H9 (cell line): ENCODE data around the gene RNF214. TPM values are rescaled to one million over a fixed set of nuclear protein-coding genes. Genes with fewer than 3 reads are reported as not detected.

Source experiments
- DNase-seq: peaks from one replicate; pipeline ENCODE4 v3.0.0-alpha.2; 2017
- H2AFZ ChIP-seq: one replicate; pipeline ENCODE4 v1.6.1; 2013; ENCODE audit warnings: mild to moderate bottlenecking, low read length, control low read depth, moderate library complexity
- H2AK5ac ChIP-seq: 2 replicates; pipeline ENCODE4 v1.6.1; 2013; ENCODE audit warnings: low read length, control low read depth, mixed read lengths; ENCODE audit not compliant: insufficient read length
- H2BK120ac ChIP-seq: one replicate; pipeline ENCODE4 v1.6.1; 2013; ENCODE audit warnings: low read depth, mild to moderate bottlenecking, low read length, control low read depth, inconsistent platforms; ENCODE audit not compliant: poor library complexity, severe bottlenecking
- H2BK12ac ChIP-seq: 2 replicates; pipeline ENCODE4 v1.6.1; 2013; ENCODE audit warnings: low read length, control low read depth, mixed read lengths, low read depth; ENCODE audit not compliant: insufficient read length
- H2BK15ac ChIP-seq: 2 replicates; pipeline ENCODE4 v1.6.1; 2013; ENCODE audit warnings: low read depth, low read length, control low read depth
- H2BK20ac ChIP-seq: one replicate; pipeline ENCODE4 v1.6.1; 2013; ENCODE audit warnings: low read depth, mild to moderate bottlenecking, low read length, control low read depth, inconsistent platforms; ENCODE audit not compliant: poor library complexity, severe bottlenecking
- H2BK5ac ChIP-seq: 2 replicates; pipeline ENCODE4 v1.6.1; 2013; ENCODE audit warnings: low read length, control low read depth, mixed read lengths; ENCODE audit not compliant: insufficient read length
- H3K14ac ChIP-seq: 2 replicates; pipeline ENCODE4 v1.6.1; 2013; ENCODE audit warnings: low read length, control low read depth; ENCODE audit not compliant: insufficient read depth
- H3K18ac ChIP-seq: 2 replicates; pipeline ENCODE4 v1.6.1; 2013; ENCODE audit warnings: low read depth, mild to moderate bottlenecking, mixed read lengths, low read length, control low read depth; ENCODE audit not compliant: insufficient read length
- H3K23ac ChIP-seq: 2 replicates; pipeline ENCODE4 v1.6.1; 2013; ENCODE audit warnings: low read length, control low read depth, mixed read lengths, low read depth; ENCODE audit not compliant: insufficient read length
- H3K23me2 ChIP-seq: 2 replicates; pipeline ENCODE4 v1.6.1; 2013; ENCODE audit warnings: low read depth, mild to moderate bottlenecking, mixed read lengths, low read length, control low read depth; ENCODE audit not compliant: insufficient read length, poor library complexity, severe bottlenecking
- H3K27ac ChIP-seq: 2 replicates; pipeline ENCODE4 v1.5.1; 2013; ENCODE audit warnings: low read length, control low read depth, mixed read lengths, low read depth; ENCODE audit not compliant: insufficient read length
- H3K27me3 ChIP-seq: 2 replicates; pipeline ENCODE4 v1.6.1; 2013; ENCODE audit warnings: low read length, control low read depth, inconsistent platforms; ENCODE audit not compliant: insufficient read depth
- H3K4ac ChIP-seq: 2 replicates; pipeline ENCODE4 v1.6.1; 2013; ENCODE audit warnings: low read depth, mild to moderate bottlenecking, control low read depth, inconsistent platforms, low read length, moderate library complexity
- H3K4me1 ChIP-seq: 2 replicates; pipeline ENCODE4 v1.6.1; 2013; ENCODE audit warnings: low read length, control low read depth, inconsistent platforms; ENCODE audit not compliant: insufficient read depth
- H3K4me2 ChIP-seq: 2 replicates; pipeline ENCODE4 v1.6.1; 2013; ENCODE audit warnings: low read length, control low read depth, mixed read lengths; ENCODE audit not compliant: insufficient read length, insufficient read depth
- H3K56ac ChIP-seq: 2 replicates; pipeline ENCODE4 v1.6.1; 2013; ENCODE audit warnings: low read depth, mild to moderate bottlenecking, mixed read lengths, low read length, control low read depth; ENCODE audit not compliant: insufficient read length
- H3K79me1 ChIP-seq: 2 replicates; pipeline ENCODE4 v1.6.1; 2013; ENCODE audit warnings: low read depth, mild to moderate bottlenecking, moderate library complexity, low read length, control low read depth, inconsistent platforms; ENCODE audit not compliant: insufficient read depth, poor library complexity, severe bottlenecking
- H3K79me2 ChIP-seq: 2 replicates; pipeline ENCODE4 v1.6.1; 2013; ENCODE audit warnings: low read length, control low read depth, inconsistent platforms; ENCODE audit not compliant: insufficient read depth
- H3K9ac ChIP-seq: 2 replicates; pipeline ENCODE4 v1.6.1; 2013; ENCODE audit warnings: low read length, control low read depth, mixed read lengths; ENCODE audit not compliant: insufficient read length; ENCODE audit errors: extremely low read depth
- H3K9me3 ChIP-seq: one replicate; pipeline ENCODE4 v1.6.1; 2013; ENCODE audit warnings: low read depth, low read length, inconsistent platforms; ENCODE audit not compliant: control insufficient read depth
- H3T11ph ChIP-seq: one replicate; pipeline ENCODE4 v1.6.1; 2013; ENCODE audit warnings: mild to moderate bottlenecking, low read length, control low read depth, inconsistent platforms
- H4K20me1 ChIP-seq: one replicate; pipeline ENCODE4 v1.6.1; 2013; ENCODE audit not compliant: control insufficient read depth, insufficient read length, insufficient read depth
- H4K5ac ChIP-seq: 2 replicates; pipeline ENCODE4 v1.6.1; 2013; ENCODE audit warnings: low read depth, mild to moderate bottlenecking, mixed read lengths, low read length, control low read depth; ENCODE audit not compliant: insufficient read length
- H4K8ac ChIP-seq: replicated peaks from 2 replicates; pipeline ENCODE4 v1.6.1; 2013; ENCODE audit warnings: low read length, control low read depth, mixed read lengths, low read depth; ENCODE audit not compliant: insufficient read length
- H4K91ac ChIP-seq: 2 replicates; pipeline ENCODE4 v1.6.1; 2013; ENCODE audit warnings: low read depth, mild to moderate bottlenecking, moderate library complexity, mixed read lengths, low read length, control low read depth; ENCODE audit not compliant: insufficient read length
- H3K27ac Mint-ChIP-seq, 3 experiments: 2 replicates in 2 of 3; 3 replicates in 1 of 3; pipeline ENCODE4 v1.8.0; 2020 to 2021; ENCODE audit warnings: mixed read lengths in 3 of 3, mild to moderate bottlenecking in 1 of 3, moderate library complexity in 1 of 3
- H3K27me3 Mint-ChIP-seq: 2 replicates; pipeline ENCODE4 v1.8.0; 2021; ENCODE audit warnings: low read depth, mild to moderate bottlenecking, moderate library complexity, mixed read lengths
- H3K36me3 Mint-ChIP-seq, 3 experiments: 2 replicates in 2 of 3; 3 replicates in 1 of 3; pipeline ENCODE4 v1.8.0; 2020 to 2021; ENCODE audit warnings: low read depth in 3 of 3, mixed read lengths in 3 of 3; ENCODE audit not compliant: insufficient read depth in 1 of 3
- H3K4me1 Mint-ChIP-seq, 2 experiments: 2 replicates each; pipeline ENCODE4 v1.8.0; 2020; ENCODE audit warnings: mixed read lengths in 2 of 2
- H3K4me3 Mint-ChIP-seq, 2 experiments: 2 replicates in 1 of 2; 3 replicates in 1 of 2; pipeline ENCODE4 v1.8.0; 2020 to 2021; ENCODE audit warnings: mild to moderate bottlenecking in 2 of 2, mixed read lengths in 2 of 2, moderate library complexity in 1 of 2
- H3K9me3 Mint-ChIP-seq, 2 experiments: 2 replicates in 1 of 2; 3 replicates in 1 of 2; pipeline ENCODE4 v1.8.0; 2020; ENCODE audit warnings: mild to moderate bottlenecking in 2 of 2, mixed read lengths in 2 of 2, moderate library complexity in 1 of 2
- CTCF ChIP-seq: fragments of 200-600 bp; sonication (generic); conservative IDR thresholded peaks from 3 replicates; pipeline ENCODE4 v1.8.0; 2021; ENCODE audit warnings: antibody characterized with exemption, mild to moderate bottlenecking
- WGBS: extraction: QIAGEN DNeasy Blood & Tissue Kit; methylation state at CpG from one replicate; pipeline ENCODE4 v1.1.7; 2013; ENCODE audit warnings: missing lambda C conversion rate, low lambda C conversion rate, mixed read lengths; ENCODE audit not compliant: insufficient read length; ENCODE audit errors: extremely low coverage; 5-methylcytosine and 5-hydroxymethylcytosine counted together
- total RNA-seq: library from RNA; stranded (reverse); gene quantifications from 2 replicates; pipeline ENCODE4 v1.2.1, GENCODE V29; 2021

RNF214 gene
- total RNA-seq, 1 experiment from 2014 or later = 26.0 TPM

- Histone ChIP-seq H3K23me2 (peaks cover 9% of the 10 kb centered on the region), H3K14ac (no peak overlapping the region), H2BK15ac (no peak overlapping the region), H4K8ac (no peak overlapping the region), H4K5ac (no peak overlapping the region), H3T11ph (no peak overlapping the region), H3K79me1 (no peaks in the 10 kb centered on the region), H2AK5ac (no peak overlapping the region), H3K9ac (no peak overlapping the region), H3K23ac (no peak overlapping the region), H2AFZ (no peak overlapping the region), H2BK20ac (no peak overlapping the region), H3K79me2 (no peaks in the 10 kb centered on the region), H3K4me2 (no peak overlapping the region), H2BK5ac (no peak overlapping the region), H4K20me1 (no peaks in the 10 kb centered on the region), H3K4me1 (peaks cover 6% of the 10 kb centered on the region; the same call in 1 of the 2 replicates), H2BK12ac (no peak overlapping the region), H3K4ac (no peak overlapping the region), H2BK120ac (no peak overlapping the region), H3K56ac (no peak overlapping the region), H3K27ac (no peak overlapping the region), H4K91ac (no peak overlapping the region), H3K18ac (no peak overlapping the region), H3K9me3 (no peaks in the 10 kb centered on the region), H3K27me3 (no peaks in the 10 kb centered on the region)
- Mint-ChIP-seq H3K36me3 (peaks cover 0 to 24% (median 16%) of the 10 kb centered on the region in 3 experiments; a peak in 4 of 7 replicates), H3K9me3 (no peaks in the 10 kb centered on the region), H3K27ac (no peak overlapping the region; a peak in 1 of 7 replicates), H3K27me3 (peaks cover 4% of the 10 kb centered on the region; the same call in 1 of the 2 replicates), H3K4me3 (no peak overlapping the region; a peak in 1 of 5 replicates), H3K4me1 (peaks cover 13 to 19% of the 10 kb centered on the region in 2 experiments)
- WGBS = no CpG with 5 or more reads among the region's 11 CpGs
- TF ChIP-seq CTCF = no peak
- DNase-seq = no peak
Observed at GRCh38 chr11:117183724-117184349, 48.6 kb upstream of the RNF214 start.
